T-helper 9 cell (primary cell): ENCODE measurements around the gene IWS1.

Source experiments
- DNase-seq: peaks from one replicate; pipeline ENCODE4 v3.0.0-alpha.2; 2020

Gene IWS1

GRCh38 chr2:127486247-127487058 lies 39.8 kb downstream of the IWS1 start:
- no peak for DNase-seq

GRCh38 chr2:127485694-127486071 lies 40.6 kb downstream of the IWS1 start:
- no peak for DNase-seq

- DNase-seq = no peak
Observed at GRCh38 chr2:127485051-127485693, 41.1 kb downstream of the IWS1 start.

- DNase-seq = no peak
Observed at GRCh38 chr2:127482031-127482430, 44.3 kb downstream of the IWS1 start.

- DNase-seq = no peak
Observed at GRCh38 chr2:127479866-127480743, 46.2 kb downstream of the IWS1 start.

GRCh38 chr2:127479219-127479825 lies 47.0 kb downstream of the IWS1 start:
- no peak for DNase-seq

- no peak for DNase-seq
Observed at GRCh38 chr2:127475788-127476187, 50.5 kb downstream of the IWS1 start.

GRCh38 chr2:127472268-127472667 lies 54.0 kb downstream of the IWS1 start:
- no peak for DNase-seq

GRCh38 chr2:127471286-127471988 lies 54.9 kb downstream of the IWS1 start:
- DNase-seq = no peak

- DNase-seq = no peak
Observed at GRCh38 chr2:127469974-127470373, 56.3 kb downstream of the IWS1 start.

GRCh38 chr2:127469051-127469450 lies 57.2 kb downstream of the IWS1 start:
- DNase-seq = no peak

GRCh38 chr2:127465258-127465657 lies 61.0 kb downstream of the IWS1 start:
- no peak for DNase-seq

- no peak for DNase-seq
Observed at GRCh38 chr2:127464470-127465257, 61.6 kb downstream of the IWS1 start.

GRCh38 chr2:127463155-127463991 lies 62.9 kb downstream of the IWS1 start:
- DNase-seq = no peak

- DNase-seq = no peak
Observed at GRCh38 chr2:127462461-127462860, 63.8 kb downstream of the IWS1 start.

- DNase-seq = no peak
Observed at GRCh38 chr2:127456960-127457359, 69.3 kb downstream of the IWS1 start.

- DNase-seq = no peak
Observed at GRCh38 chr2:127455566-127456493, 70.5 kb downstream of the IWS1 start.

- DNase-seq = no peak
Observed at GRCh38 chr2:127454595-127455565, 71.4 kb downstream of the IWS1 start.
